Tongue (tissue), 2 donors: ENCODE results near the gene MMP14. TPM values are rescaled to one million over a fixed set of nuclear protein-coding genes. Genes with fewer than 3 reads are reported as not detected.
"Not testable (repeated sequence)": the region's sequence is repeated elsewhere in the genome, so short reads cannot be mapped to it uniquely, and the experiment has no call there.

ENCODE experiments used
- DNase-seq: peaks from one replicate; pipeline ENCODE4 v3.0.0-alpha.2; 2015
- total RNA-seq: library from RNA; depleted of rRNA; stranded (reverse); fragments of >200 nt; gene quantifications from one replicate; pipeline ENCODE4 v1.2.3, GENCODE V29; 2014

Gene MMP14
- 131 TPM for total RNA-seq

DNA sequence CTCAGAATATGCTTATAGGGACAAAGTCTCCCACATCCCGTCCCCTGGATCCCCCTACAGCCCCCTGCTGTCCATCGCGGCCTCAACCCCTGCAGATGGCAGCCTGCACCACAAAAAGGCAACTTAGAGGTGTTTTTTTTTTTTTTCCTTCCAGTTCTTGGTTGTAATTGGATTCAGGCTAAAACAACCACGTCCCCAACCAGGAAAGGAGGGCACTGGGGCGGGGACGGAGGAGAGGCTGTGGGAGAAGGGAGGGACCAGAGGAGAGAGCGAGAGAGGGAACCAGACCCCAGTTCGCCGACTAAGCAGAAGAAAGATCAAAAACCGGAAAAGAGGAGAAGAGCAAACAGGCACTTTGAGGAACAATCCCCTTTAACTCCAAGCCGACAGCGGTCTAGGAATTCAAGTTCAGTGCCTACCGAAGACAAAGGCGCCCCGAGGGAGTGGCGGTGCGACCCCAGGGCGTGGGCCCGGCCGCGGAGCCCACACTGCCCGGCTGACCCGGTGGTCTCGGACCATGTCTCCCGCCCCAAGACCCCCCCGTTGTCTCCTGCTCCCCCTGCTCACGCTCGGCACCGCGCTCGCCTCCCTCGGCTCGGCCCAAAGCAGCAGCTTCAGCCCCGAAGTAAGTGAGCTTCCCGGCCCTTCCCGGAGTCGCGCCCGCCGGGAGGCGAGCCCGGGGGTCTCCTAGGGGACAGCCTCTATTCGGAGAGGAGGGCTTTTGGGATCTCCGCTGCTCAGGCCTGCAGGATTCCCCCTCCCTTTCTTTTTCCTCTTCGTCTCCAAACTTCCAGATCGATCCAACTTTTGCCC lies at the start of gene MMP14:
TSS of gene MMP14 (plus strand) at position 285 of the 813 bp plus-strand sequence. CDS start at position 518, 233 bp downstream.
- peak; percentile 93 for DNase-seq

DNA sequence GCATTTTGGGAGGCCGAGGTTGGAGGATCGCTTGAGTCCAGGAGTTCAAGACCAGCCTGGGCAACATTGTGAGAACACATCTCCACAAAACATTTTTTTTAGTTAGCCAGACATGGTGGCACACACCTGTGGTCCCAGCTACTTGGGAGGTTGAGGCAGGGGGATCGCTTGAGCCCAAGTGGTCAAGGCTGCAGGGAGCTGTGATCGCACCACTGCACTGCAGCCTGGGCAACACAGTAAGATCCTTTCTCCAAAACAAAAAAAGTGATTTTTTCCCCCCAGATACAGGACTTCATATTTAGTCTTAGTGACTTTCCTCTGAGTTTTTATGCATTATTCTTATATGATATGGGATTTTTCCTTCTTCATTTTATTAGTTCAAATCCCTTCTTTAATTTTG lies 49.7 kb upstream of the MMP14 start:
- no peak for DNase-seq

DNA sequence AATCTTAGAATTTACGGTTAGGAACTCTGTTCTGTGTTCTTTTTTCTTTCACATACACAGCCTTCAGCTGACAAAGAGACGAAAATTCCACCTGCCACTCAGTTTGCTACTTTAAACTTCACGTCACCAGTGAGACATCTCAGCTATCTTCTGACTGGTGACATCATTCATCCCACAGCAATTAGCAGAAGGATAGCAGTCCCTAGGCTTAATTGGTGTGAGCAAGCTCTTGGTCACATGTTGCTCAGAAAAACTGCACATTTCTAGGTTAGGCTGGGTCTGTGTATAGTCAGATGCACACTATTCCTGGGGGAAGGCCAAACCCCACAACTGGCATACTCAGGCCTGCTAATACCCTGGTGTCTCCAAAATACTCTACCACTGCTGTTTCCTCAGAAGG lies 45.1 kb upstream of the MMP14 start:
- peak; percentile 50 for DNase-seq

DNA sequence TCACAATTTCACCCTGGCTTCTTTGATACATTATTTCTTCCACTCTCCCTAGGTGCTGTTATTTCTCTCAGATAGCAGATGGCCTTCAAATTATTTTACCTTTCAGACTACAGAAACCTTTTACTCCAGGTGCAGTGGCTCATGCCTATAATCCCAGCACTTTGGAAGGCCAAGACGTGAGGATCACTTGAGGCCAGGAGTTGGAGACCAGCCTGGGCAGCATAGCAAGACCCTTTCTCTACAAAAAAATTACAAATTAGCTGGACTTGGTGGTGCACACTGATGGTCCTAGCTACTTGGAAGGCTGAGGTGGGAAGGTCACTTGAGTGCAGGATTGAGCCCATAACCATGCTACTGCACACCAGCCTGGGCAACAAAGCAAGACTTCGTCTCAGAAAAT lies 44.2 kb upstream of the MMP14 start:
- DNase-seq, result no peak

DNA sequence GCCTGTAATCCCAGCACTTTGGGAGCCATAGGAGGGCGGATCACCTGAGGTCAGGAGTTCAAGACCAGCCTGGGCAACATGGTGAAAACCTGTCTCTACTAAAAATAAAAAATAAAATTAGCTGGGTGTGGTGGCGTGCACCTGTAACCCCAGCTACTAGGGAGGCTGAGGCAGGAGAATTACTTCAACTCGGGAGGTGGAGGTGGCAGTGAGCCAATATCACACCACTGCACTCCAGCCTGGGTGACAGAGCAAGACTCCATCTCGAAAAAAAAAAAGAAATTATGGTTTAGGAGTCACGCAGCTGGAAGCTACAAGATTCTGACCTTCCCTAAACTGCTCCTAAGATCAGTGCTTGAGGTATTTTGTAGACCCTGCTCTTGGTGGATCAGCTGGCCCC lies 42.8 kb upstream of the MMP14 start:
- DNase-seq, result not testable (repeated sequence)

DNA sequence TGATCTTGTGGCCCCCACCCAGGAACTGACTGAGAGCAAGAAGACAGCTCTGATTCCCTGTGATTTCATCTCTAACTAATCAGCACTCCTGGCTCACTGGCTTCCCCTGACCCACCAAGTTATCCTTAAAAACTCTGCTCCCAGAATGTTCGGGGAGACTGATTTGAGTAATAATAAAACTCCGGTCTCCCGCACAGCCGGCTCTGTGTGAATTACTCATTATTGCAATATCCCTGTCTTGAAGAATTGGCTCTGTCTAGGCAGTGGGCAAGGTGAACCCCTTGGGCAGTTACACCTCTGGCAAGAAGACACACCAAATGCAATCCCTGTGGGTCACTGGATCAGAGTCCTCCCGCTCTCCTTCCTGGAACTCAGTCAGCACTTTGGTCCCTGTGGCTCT lies 42.4 kb upstream of the MMP14 start:
- no peak for DNase-seq

DNA sequence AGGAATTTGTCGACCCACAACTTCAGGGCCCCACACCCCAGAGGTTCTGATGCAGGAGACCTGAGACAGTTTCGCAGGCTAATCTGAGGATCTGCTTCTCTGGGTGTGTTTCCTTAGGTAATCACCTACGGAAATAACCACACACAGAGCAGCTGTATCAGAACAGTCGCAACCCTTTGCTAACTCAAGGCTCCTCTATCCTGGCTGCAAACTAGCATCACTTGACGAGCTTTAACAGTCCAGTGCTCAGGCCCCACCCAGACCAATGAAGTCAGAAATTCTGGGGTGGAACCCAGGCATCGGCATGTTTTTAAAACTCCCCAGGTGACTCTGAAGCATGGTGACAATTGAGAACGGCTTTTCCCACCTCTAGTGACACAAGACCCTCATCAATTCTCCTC lies 41.8 kb upstream of the MMP14 start:
- no peak for DNase-seq

DNA sequence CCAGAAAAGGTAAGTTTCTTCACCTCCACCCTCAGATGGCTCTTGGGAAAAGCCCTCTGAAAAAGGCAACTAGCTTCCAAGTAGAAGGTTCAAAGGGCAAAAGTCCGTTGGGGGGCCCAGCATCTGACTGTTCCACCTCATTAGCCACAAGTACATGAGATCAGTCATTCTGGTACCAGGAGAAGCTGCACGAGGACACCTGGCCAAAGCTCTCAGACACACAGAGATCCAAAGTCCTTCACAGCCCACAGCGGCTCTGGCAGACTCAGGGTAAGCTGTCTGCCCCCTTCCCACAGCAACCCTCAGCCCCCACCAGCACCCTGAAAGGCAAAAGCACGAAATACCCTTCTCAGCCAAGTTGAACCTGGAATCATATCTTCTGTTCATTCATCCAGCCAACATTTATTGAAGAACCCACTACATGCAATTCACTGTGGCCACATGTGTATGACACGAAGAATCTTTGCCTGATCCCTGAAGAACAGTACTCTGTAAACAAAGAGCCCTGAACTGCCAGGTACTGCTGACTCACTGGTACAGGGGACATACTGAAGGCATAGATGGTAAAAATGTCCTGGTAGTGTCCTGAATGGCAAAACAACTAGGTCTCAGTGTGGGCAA lies 40.2 kb upstream of the MMP14 start:
- no peak for DNase-seq

DNA sequence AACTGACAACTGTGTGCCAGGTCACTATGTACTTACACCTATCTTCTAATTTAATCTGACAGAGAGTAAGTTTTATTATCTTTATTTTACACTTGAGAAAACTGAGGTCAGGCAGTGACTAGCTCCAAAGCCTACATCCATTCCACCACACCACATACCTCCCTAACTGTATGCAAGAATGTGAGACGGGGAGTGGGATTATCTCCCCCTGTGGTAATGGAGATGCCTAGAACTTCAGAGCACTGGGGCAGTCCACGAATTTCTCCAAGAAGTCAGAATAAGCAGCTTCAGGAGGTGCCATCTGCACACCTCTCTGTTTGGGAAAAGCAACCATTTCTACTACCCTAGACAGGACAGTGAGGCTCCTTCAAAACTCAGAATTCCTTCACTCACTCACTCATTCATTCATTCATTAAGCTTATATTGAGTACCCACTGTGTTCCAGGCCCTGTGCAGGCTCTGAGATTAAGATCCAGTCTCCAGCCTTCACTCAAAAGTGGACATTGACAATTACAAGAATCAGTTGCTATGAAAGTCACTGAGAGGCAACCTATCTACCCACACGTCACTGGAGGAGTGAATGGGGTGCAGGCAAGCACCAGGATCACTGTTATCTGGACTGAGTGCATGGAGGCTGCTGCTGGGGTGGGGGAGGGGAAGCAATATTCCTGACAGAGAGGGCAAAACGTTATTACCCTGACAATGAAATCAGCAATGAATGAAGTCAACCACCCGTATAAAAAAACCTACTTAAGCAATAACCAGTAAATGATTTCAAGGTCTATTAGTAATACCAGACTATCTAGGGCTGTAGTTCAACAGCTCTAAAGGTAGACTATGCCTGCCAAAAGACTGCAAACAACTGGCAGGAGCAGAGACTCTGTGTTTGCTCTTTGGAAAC lies 39.1 kb upstream of the MMP14 start:
- no peak for DNase-seq

DNA sequence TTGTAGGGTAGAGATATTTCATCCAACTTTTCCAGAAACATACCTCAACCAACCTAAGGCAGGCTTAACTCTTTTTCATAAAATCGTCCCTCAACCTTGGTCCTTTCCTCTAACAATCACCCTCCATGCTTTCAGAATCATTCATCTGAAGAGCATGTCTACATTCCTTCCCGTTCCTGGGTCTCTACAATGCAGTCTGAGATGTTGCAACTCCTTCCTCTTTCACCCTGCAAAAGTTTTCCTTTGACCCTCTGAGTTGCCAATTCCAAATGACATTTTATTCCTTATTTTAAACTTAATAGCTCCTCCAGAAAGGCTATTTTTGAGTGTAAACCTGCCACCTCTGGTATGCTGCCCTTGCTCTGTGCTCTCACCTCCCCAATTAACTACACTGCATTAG lies 37.9 kb upstream of the MMP14 start:
- no peak for DNase-seq

DNA sequence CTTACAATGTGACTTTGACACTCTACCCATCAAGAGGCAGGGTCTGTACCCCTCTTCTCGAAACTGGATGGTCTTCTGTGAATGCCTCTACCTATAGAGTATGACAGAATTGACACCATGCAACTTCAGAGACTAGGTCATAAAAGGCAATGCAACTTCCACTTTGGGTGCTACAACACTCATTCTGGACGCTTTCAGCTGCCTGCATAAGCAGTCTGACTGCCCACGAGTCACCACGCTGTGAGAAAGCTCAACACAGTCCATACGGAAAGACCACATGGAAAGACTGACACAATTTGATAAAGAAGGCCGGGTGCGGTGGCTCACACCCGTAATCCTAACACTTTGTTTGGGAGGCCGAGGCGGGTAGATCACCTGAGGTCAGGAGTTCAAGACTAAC lies 36.0 kb upstream of the MMP14 start:
- no peak for DNase-seq

DNA sequence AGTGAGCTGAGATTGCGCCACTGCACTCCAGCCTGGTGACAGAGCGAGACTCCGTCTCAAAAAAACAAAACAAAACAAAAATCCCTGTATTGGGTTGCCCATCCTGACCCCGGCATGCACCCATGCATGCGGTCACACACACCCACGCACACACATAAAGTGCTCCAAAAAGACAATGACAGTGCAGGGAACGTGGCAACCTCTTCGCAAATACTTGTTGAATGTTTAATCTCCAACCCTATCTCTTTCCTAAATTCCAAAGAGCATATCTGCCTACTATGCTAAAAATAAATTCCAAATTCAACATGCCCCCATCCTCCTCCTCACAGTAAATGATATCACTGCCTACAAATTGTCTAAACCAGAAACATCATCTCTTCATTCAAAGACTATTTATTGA lies 34.7 kb upstream of the MMP14 start:
- DNase-seq, result no peak

DNA sequence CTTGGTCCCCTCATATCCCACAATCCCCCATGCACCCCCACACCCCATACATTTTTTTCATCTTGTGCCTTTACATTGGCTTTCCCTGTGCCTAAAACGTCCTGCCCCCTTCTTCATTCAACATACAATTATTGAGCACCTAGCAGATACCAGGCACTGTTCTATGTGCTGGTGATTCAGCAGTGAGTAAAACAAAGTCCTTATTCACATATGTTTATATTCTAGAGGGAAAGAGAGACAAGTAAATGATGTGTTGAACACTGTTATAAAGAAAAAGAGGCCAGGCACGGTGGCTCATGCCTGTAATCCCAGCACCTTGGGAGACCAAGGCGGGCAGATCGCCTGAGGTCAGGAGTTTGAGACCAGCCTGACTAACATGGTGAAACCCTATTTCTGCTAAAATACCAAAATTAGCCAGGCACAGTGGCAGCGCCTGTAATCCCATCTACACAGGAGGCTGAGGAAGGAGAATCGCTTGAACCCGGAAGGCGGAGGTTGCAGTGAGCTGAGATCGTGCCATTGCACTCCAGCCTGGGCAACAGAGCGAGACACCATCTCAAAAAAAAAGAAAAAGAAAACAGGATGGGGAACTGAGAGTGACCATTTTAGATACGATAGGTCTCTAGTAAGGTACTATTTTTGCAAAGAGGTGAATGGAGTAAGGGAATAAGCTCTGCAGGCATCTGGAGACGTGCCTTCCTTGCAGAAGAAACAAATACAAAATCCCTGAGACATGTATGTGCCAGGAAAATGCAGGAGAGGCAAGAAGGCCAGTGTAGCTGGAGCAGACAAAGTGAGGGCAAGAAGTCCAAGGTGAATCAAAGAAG lies 33.3 kb upstream of the MMP14 start:
- DNase-seq, result no peak

DNA sequence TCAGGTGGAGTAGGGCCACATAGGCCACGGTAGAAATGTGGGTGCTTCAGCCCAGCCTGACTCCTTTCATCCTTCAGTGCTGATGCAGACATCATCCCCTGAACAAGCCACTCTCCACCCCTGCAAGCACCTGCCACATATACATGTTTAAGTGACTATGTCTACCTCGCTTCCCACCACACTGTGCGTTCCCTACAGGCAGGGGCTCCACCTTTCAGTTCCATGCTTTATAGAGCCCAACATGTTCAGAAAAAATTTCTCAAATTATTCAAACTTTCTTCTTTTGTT lies 32.8 kb upstream of the MMP14 start:
- no peak for DNase-seq

DNA sequence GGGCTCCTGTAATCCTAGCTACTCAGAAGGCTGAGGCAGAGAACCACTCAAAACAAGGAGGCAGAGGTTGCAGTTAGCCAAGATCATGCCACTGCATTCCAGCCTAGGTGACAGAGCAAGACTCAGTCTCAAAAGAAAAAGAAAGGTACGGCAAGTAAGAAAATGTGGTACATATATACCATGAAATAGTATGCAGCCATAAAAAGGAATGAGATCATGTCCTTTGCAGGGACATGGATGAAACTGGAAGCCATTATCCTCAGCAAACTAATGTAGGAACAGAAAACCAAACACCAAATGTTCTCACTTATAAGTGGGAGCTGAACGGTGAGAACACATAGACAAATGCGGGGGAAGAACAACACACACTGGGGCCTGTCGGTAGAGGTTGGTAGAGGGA lies 31.1 kb upstream of the MMP14 start:
- not testable (repeated sequence) for DNase-seq

DNA sequence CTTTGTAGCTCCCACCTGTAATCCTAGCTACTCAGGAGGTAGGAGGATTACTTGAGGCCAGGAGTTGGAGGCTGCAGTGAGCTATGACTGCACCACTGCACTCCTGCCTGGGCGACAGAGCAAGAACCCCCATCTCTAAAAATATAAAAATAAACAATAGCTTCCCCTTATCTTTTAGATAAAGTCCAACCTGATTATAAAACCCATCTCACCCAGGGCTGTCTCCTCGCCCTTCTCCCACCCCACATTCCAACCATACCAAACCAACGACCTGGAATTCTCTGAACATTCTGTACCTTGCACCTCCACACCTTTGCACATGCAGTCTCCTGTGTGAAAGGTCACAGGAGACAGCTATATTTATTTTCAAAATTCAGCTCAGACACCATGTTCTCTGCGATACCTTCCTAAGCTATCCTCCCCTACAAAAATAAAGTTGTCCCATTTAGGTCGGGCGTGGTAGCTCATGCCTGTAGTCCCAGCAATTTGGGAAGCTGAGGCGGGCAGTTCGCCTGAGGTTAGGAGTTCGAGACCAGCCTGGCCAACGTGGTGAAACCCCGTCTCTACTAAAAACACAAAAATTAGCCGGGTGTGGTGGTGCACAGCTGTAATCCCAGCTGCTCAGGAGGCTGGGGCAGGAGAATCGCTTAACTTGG lies 28.8 kb upstream of the MMP14 start:
- DNase-seq, result no peak

DNA sequence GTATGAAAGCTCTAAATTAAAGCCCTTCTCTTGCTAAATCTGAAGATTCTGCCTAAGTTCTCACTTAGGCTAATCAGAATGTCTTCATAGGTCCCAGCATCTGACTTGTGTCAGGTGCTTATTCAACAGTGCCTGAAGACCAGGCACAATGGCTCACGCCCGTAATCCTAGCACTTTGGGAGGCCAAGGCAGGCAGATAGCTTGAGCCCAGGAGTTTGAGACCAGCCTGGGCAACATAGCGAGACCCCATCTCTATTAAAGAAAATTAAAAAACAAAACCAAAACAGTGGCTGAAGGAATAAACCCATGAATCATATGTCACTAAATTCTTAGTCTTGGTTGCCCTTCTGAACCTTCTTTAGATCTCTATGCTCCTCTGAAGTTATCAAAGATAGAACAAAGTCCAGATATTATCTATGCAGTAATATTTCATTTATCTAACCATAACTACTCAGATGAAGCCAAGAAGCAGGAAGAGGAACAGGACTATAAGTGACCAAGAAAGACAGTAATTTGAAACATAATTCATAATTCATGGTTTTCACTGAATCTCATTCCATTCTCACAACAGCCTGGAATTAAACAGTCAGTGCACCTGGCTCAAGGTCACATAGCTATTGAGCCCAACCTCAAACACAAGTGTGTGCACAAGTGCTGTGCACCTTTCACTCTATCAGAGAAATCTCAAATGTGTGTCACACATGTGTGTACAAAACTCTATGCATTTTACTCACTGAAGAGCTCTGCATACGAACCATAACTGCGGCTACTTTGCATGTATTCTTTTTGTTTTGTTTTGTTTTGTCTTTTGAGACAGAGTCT lies 27.8 kb upstream of the MMP14 start:
- DNase-seq, result no peak

DNA sequence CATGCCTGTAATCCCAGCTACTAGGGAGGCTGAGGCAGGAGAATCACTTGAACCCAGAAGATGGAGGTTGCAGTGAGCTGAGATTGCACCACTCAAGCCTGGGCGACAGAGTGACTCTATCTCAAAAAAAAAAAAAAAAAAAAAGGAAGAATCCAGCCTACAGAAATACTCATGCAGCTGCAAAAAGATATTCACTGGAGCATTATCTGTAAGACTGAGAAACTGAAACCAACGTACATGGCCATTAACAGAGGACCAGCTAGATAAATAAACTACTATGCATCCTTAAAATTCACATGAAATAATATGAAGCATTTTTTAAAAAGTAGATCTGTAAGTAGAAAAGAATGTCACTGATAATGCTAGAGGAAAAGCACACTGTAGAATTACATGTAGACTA lies 24.7 kb upstream of the MMP14 start:
- DNase-seq, result no peak

DNA sequence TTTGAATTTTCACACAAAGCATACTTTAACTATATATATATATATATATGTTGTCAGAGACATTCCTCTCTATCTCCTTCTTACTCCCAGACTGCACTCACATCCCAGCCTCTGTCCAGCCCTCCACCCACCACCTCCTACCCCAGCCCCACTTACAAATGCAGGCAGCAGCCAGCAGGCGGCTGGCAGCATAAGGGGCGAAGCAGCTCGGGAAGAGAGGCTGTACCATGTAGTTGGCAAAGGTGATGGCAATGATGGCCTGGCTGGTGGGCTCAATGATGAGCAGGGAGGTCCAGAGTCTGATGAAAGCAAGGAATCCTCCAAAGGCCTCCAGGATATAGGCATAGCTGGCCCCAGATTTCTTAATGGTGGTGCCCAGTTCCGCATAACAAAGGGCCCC lies 23.6 kb upstream of the MMP14 start:
- DNase-seq, result no peak

DNA sequence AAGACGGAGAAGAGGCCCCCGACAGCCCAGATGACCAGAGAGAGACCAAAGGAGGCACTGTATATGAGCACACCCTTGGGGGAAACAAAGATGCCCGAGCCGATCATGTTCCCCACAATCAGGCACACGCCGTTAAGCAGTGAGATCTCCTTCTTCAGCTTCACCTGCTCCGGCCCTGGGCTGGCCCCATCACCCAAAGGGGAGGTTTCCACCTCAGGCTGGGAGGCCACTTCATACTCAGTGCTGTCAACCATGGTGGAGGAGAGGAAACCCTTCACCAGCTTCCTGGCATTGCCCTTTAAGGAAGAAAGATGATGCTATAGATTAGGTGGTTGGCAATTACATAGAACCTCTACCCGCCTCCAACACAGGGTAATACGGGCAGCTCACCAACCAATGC lies 23.2 kb upstream of the MMP14 start:
- no peak for DNase-seq

DNA sequence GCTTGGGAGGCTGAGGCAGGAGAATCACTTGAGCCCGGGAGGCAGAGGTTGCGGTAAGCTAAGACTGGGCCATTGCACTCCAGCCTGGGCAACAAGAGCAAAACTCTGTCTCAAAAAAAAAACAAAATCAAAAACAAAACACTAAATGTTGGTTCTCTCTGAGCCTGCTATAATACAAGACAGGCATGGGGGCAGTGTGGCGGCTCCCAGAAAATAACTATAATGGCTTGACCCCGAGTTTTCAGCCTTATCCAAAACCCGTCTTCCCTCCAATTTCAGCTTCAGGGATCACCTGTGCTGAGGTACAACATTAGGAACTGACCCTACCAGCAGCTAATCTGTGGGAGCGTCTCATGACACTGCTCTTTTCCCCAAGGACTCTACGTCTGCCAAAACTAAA lies 22.0 kb upstream of the MMP14 start:
- no peak for DNase-seq
